ENCODE data around the gene RNF31. TPM values are rescaled to one million over a fixed set of nuclear protein-coding genes. Genes with fewer than 3 reads are reported as not detected.

The RNF31 gene
- total and polyA plus RNA-seq, 7 experiments from 2014 or later = 40.9 to 151 (median 81.4) TPM

DNA sequence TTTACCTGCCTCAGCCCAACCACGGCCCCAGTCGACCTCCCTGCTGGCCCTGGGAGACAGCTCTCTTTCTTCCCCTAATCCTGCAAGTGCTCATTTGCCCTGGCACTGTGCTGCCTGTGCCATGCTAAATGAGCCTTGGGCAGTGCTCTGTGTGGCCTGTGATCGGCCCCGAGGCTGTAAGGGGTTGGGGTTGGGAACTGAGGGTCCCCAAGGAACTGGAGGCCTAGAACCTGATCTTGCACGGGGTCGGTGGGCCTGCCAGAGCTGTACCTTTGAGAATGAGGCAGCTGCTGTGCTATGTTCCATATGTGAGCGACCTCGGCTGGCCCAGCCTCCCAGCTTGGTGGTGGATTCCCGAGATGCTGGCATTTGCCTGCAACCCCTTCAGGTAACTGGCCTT, 2.8 kb downstream of the RNF31 start:
- Mint-ChIP-seq H3K27me3 (no peaks in the 10 kb centered on the region), H3K4me3 (peak overlapping the region in 1 of 10 donors; percentile 50), H3K9me3 (no peaks in the 10 kb centered on the region), H3K27ac (peak overlapping the region in 3 of 9 donors; percentile 18 to 68 (median 52)), H3K36me3 (peaks cover 0 to 52% (median 17%) of the 10 kb centered on the region in 5 donors), H3K4me1 (peaks cover 29 to 53% (median 41%) of the 10 kb centered on the region in 7 donors)
- intact Hi-C loops (cut with micrococcal nuclease) = no loop called here
- Histone ChIP-seq H3K36me3 (ENCODE audit: control insufficient read depth in 2 of 3, insufficient read depth in 3 of 3, low read length in 3 of 3) (peaks cover 12 to 53% (median 21%) of the 10 kb centered on the region in 3 experiments), H3K27ac (ENCODE audit: low read depth, low read length) (no peak overlapping the region), H3K9me3 (ENCODE audit: control insufficient read depth in 2 of 3, low read length in 3 of 3) (no peaks in the 10 kb centered on the region), H3K4me3 (ENCODE audit: low read length) (no peak overlapping the region), H3K4me1 (ENCODE audit: control insufficient read depth in 2 of 2, insufficient read depth in 2 of 2, low read length in 2 of 2) (peaks cover 28 to 33% of the 10 kb centered on the region in 2 donors), H3K27me3 (ENCODE audit: control insufficient read depth in 2 of 2, insufficient read depth in 2 of 2, low read length in 2 of 2) (no peaks in the 10 kb centered on the region)
- DNase-seq (no peak), ATAC-seq (no peak)
- ChIA-PET CTCF (interaction anchor here (0.7 to 4.8 kb wide), 4 partner anchors 10 to 36 kb away, joined by 3 to 36 read pairs (median 8); partner anchors contain the start of genes DCAF11 and IRF9), POLR2A (interaction anchor here (1.0 to 11.1 kb wide), 7 partner anchors 10 to 93 kb away, joined by 3 to 139 read pairs (median 5); partner anchors contain the start of genes EMC9, IPO4, IRF9 and PSME1)

DNA sequence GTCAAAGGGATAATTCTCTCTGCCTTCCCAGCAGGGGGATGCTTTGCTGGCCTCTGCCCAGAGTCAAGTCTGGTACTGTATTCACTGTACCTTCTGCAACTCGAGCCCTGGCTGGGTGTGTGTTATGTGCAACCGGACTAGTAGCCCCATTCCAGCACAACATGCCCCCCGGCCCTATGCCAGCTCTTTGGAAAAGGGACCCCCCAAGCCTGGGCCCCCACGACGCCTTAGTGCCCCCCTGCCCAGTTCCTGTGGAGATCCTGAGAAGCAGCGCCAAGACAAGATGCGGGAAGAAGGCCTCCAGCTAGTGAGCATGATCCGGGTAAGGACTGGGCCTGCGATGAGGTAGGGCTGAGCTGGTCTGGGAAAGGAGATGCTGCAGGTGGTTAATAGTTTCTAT, 3.3 kb downstream of the RNF31 start:
- peaks cover 24 to 48% (median 36%) of the 10 kb centered on the region in 7 donors for H3K4me1 Mint-ChIP-seq
- DNase-seq (no peak), ATAC-seq (no peak)
- H3K4me3 ChIP-seq (ENCODE audit: low read length) = no peak overlapping the region
- peak overlapping the region in 5 of 10 donors; percentile 20 to 56 (median 50) for H3K4me3 Mint-ChIP-seq
- H3K9me3 ChIP-seq (ENCODE audit: control insufficient read depth in 2 of 3, low read length in 3 of 3) = no peaks in the 10 kb centered on the region
- H3K27ac ChIP-seq (ENCODE audit: low read depth, low read length) = no peak overlapping the region
- ChIA-PET CTCF (interaction anchor here (1.0 to 1.6 kb wide), 4 partner anchors 10 to 157 kb away, joined by 3 to 14 read pairs (median 5); no protein-coding TSS in a partner anchor), POLR2A (interaction anchor here (0.5 to 11.1 kb wide), 11 partner anchors 10 to 119 kb away, joined by 3 to 139 read pairs (median 5); partner anchors contain the start of genes EMC9, IPO4, IRF9 and PSME1)
- H3K4me1 ChIP-seq (ENCODE audit: control insufficient read depth in 2 of 2, insufficient read depth in 2 of 2, low read length in 2 of 2) = peaks cover 23 to 28% of the 10 kb centered on the region in 2 donors
- peaks cover 17 to 58% (median 26%) of the 10 kb centered on the region in 3 experiments for H3K36me3 ChIP-seq (ENCODE audit: control insufficient read depth in 2 of 3, insufficient read depth in 3 of 3, low read length in 3 of 3)
- H3K27me3 ChIP-seq (ENCODE audit: control insufficient read depth in 2 of 2, insufficient read depth in 2 of 2, low read length in 2 of 2) = no peaks in the 10 kb centered on the region
- H3K27me3 Mint-ChIP-seq = no peaks in the 10 kb centered on the region
- H3K27ac Mint-ChIP-seq = peak overlapping the region in 5 of 9 donors; percentile 18 to 68 (median 28)
- intact Hi-C loops (cut with micrococcal nuclease) = no loop called here
- peaks cover 0 to 50% (median 19%) of the 10 kb centered on the region in 5 donors for H3K36me3 Mint-ChIP-seq
- no peaks in the 10 kb centered on the region for H3K9me3 Mint-ChIP-seq

DNA sequence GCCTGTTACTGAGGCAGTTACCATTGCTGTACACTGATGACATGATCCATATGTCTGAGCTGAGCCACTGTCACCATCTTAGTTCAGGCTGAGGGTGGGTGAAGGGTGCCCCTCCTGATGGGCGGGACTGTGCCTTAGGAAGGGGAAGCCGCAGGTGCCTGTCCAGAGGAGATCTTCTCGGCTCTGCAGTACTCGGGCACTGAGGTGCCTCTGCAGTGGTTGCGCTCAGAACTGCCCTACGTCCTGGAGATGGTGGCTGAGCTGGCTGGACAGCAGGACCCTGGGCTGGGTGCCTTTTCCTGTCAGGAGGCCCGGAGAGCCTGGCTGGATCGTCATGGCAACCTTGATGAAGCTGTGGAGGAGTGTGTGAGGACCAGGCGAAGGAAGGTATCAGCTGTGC, 3.7 kb downstream of the RNF31 start:
- ChIA-PET CTCF (interaction anchor here (1.0 to 1.6 kb wide), 4 partner anchors 9 to 156 kb away, joined by 3 to 14 read pairs (median 5); no protein-coding TSS in a partner anchor), POLR2A (interaction anchor here (0.5 to 11.1 kb wide), 9 partner anchors 10 to 119 kb away, joined by 3 to 139 read pairs (median 5); partner anchors contain the start of genes EMC9, IPO4, IRF9 and PSME1)
- ATAC-seq = no peak
- Mint-ChIP-seq H3K4me3 (peak overlapping the region in 1 of 10 donors; percentile 56), H3K27ac (peak overlapping the region in 3 of 9 donors; percentile 22 to 52 (median 28)), H3K4me1 (peaks cover 19 to 43% (median 32%) of the 10 kb centered on the region in 7 donors), H3K27me3 (no peaks in the 10 kb centered on the region), H3K36me3 (peaks cover 0 to 50% (median 23%) of the 10 kb centered on the region in 5 donors), H3K9me3 (no peaks in the 10 kb centered on the region)
- Histone ChIP-seq H3K9me3 (ENCODE audit: control insufficient read depth in 2 of 3, low read length in 3 of 3) (no peaks in the 10 kb centered on the region), H3K27me3 (ENCODE audit: control insufficient read depth in 2 of 2, insufficient read depth in 2 of 2, low read length in 2 of 2) (no peaks in the 10 kb centered on the region), H3K4me1 (ENCODE audit: control insufficient read depth in 2 of 2, insufficient read depth in 2 of 2, low read length in 2 of 2) (peaks cover 19 to 24% of the 10 kb centered on the region in 2 donors), H3K36me3 (ENCODE audit: control insufficient read depth in 2 of 3, insufficient read depth in 3 of 3, low read length in 3 of 3) (peaks cover 21 to 62% (median 30%) of the 10 kb centered on the region in 3 experiments), H3K27ac (ENCODE audit: low read depth, low read length) (no peak overlapping the region), H3K4me3 (ENCODE audit: low read length) (no peak overlapping the region)
- intact Hi-C loops (cut with micrococcal nuclease) = no loop called here
- no peak for DNase-seq

DNA sequence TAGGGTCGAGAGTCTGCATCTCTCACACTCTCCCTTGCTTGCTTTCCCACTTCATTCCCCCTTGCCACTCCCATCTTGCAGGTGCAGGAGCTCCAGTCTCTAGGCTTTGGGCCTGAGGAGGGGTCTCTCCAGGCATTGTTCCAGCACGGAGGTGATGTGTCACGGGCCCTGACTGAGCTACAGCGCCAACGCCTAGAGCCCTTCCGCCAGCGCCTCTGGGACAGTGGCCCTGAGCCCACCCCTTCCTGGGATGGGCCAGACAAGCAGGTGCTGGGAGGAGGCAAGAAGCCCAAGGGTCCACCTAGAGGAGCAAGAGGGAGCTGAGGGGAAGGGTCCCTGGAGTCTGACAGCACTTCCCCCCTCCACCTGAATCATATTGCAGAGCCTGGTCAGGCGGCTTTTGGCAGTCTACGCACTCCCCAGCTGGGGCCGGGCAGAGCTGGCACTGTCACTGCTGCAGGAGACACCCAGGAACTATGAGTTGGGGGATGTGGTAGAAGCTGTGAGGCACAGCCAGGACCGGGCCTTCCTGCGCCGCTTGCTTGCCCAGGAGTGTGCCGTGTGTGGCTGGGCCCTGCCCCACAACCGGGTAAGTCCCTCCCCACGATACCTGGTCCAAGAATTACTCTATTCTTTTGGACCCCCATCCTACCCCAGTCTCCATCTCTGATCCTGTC, 4.2 kb downstream of the RNF31 start:
- no peak overlapping the region for H3K4me3 Mint-ChIP-seq
- CTCF ChIA-PET = interaction anchor here (1.1 to 1.6 kb wide), 3 partner anchors 9 to 156 kb away, joined by 4 to 14 read pairs (median 6); no protein-coding TSS in a partner anchor
- H3K36me3 ChIP-seq (ENCODE audit: control insufficient read depth in 2 of 3, insufficient read depth in 3 of 3, low read length in 3 of 3) = peaks cover 21 to 67% (median 30%) of the 10 kb centered on the region in 3 experiments
- H3K36me3 Mint-ChIP-seq = peaks cover 0 to 48% (median 24%) of the 10 kb centered on the region in 5 donors
- no peaks in the 10 kb centered on the region for H3K27me3 Mint-ChIP-seq
- peaks cover 18 to 21% of the 10 kb centered on the region in 2 donors for H3K4me1 ChIP-seq (ENCODE audit: control insufficient read depth in 2 of 2, insufficient read depth in 2 of 2, low read length in 2 of 2)
- intact Hi-C loops (cut with micrococcal nuclease) = no loop called here
- no peaks in the 10 kb centered on the region for H3K9me3 ChIP-seq (ENCODE audit: control insufficient read depth in 2 of 3, low read length in 3 of 3)
- DNase-seq = no peak
- H3K27me3 ChIP-seq (ENCODE audit: control insufficient read depth in 2 of 2, insufficient read depth in 2 of 2, low read length in 2 of 2) = no peaks in the 10 kb centered on the region
- H3K27ac Mint-ChIP-seq = peak overlapping the region in 1 of 9 donors; percentile 22
- ATAC-seq = no peak
- H3K27ac ChIP-seq (ENCODE audit: low read depth, low read length) = no peak overlapping the region
- POLR2A ChIA-PET = interaction anchor here (0.6 to 11.1 kb wide), 9 partner anchors 9 to 53 kb away, joined by 3 to 139 read pairs (median 3); partner anchors contain the start of genes EMC9, IPO4, IRF9 and PSME1
- H3K4me3 ChIP-seq (ENCODE audit: low read length) = no peak overlapping the region
- H3K4me1 Mint-ChIP-seq = peaks cover 19 to 38% (median 29%) of the 10 kb centered on the region in 7 donors
- no peaks in the 10 kb centered on the region for H3K9me3 Mint-ChIP-seq

DNA sequence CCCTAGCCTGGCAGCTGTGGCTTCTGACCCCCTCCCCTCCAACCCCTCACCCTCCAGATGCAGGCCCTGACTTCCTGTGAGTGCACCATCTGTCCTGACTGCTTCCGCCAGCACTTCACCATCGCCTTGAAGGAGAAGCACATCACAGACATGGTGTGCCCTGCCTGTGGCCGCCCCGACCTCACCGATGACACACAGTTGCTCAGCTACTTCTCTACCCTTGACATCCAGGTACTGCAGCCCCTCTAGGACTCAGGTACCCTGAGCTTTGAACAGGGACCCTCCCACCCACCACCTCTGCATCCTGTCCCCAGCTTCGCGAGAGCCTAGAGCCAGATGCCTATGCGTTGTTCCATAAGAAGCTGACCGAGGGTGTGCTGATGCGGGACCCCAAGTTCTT, 7.8 kb downstream of the RNF31 start:
- Histone ChIP-seq H3K27ac (ENCODE audit: low read depth, low read length) (peak overlapping the region; percentile 47), H3K9me3 (ENCODE audit: control insufficient read depth in 2 of 3, low read length in 3 of 3) (no peaks in the 10 kb centered on the region), H3K27me3 (ENCODE audit: control insufficient read depth in 2 of 2, insufficient read depth in 2 of 2, low read length in 2 of 2) (no peaks in the 10 kb centered on the region), H3K36me3 (ENCODE audit: control insufficient read depth in 2 of 3, insufficient read depth in 3 of 3, low read length in 3 of 3) (peaks cover 27 to 77% (median 41%) of the 10 kb centered on the region in 3 experiments), H3K4me1 (ENCODE audit: control insufficient read depth in 2 of 2, insufficient read depth in 2 of 2, low read length in 2 of 2) (peaks cover under 1 to 1% of the 10 kb centered on the region in 2 donors), H3K4me3 (ENCODE audit: low read length) (no peak overlapping the region)
- no peak overlapping the region for H3K4me3 Mint-ChIP-seq
- no peaks in the 10 kb centered on the region for H3K9me3 Mint-ChIP-seq
- ChIA-PET POLR2A (interaction anchor here (0.5 to 1.7 kb wide), 8 partner anchors 8 to 88 kb away, joined by 3 to 8 read pairs (median 4); partner anchors contain the start of genes DCAF11, MDP1, NRL and PSME1), CTCF (interaction anchor here (1.2 kb wide), 1 partner anchor 9 kb away, joined by 5 read pairs; no protein-coding TSS in a partner anchor)
- peak overlapping the region in 5 of 9 donors; percentile 38 to 81 (median 61) for H3K27ac Mint-ChIP-seq
- intact Hi-C loops (cut with micrococcal nuclease) = no loop called here
- DNase-seq (no peak), ATAC-seq (no peak)
- peaks cover 6 to 50% (median 25%) of the 10 kb centered on the region in 5 donors for H3K36me3 Mint-ChIP-seq
- no peaks in the 10 kb centered on the region for H3K27me3 Mint-ChIP-seq
- H3K4me1 Mint-ChIP-seq = peaks cover 0 to 25% (median 11%) of the 10 kb centered on the region in 7 donors

DNA sequence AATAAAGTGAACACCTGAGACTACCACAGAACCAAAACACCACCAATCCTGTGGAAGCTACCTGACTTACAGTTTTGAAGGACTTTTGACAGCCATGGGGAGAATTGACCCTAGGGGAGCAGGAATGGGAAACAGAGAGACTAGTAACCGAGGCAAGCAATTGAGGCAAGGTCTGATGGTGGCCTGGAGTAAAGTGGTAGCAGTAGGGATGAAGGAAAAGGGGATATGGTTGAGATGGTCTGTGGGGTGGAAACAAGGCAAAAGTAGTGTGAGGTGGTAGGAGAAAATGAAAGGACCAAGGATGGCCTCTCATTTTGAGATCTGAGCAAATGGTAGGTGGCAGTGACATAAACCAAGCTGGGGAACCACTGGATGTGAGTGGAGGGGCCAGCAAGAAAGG, 9.5 kb downstream of the RNF31 start:
- no peak for ATAC-seq
- no peak overlapping the region for H3K27ac ChIP-seq (ENCODE audit: low read depth, low read length)
- H3K9me3 ChIP-seq (ENCODE audit: control insufficient read depth in 2 of 3, low read length in 3 of 3) = no peaks in the 10 kb centered on the region
- intact Hi-C loops (cut with micrococcal nuclease) = no loop called here
- peak overlapping the region; percentile 46 to 100 (median 75) for H3K27ac Mint-ChIP-seq
- no peak overlapping the region for H3K4me3 Mint-ChIP-seq
- peaks cover 11 to 33% (median 21%) of the 10 kb centered on the region in 7 donors for H3K4me1 Mint-ChIP-seq
- H3K36me3 Mint-ChIP-seq = peaks cover 6 to 55% (median 27%) of the 10 kb centered on the region in 5 donors
- CTCF ChIA-PET = interaction anchor here (0.6 kb wide), 1 partner anchor 47 kb away, joined by 4 read pairs; no protein-coding TSS in a partner anchor
- peaks cover 0 to 4% (median 0%) of the 10 kb centered on the region in 11 donors for H3K9me3 Mint-ChIP-seq
- H3K27me3 Mint-ChIP-seq = peaks cover 0 to 4% (median 0%) of the 10 kb centered on the region in 5 donors
- no peak overlapping the region for H3K4me3 ChIP-seq (ENCODE audit: low read length)
- H3K27me3 ChIP-seq (ENCODE audit: control insufficient read depth in 2 of 2, insufficient read depth in 2 of 2, low read length in 2 of 2) = no peaks in the 10 kb centered on the region
- H3K36me3 ChIP-seq (ENCODE audit: control insufficient read depth in 2 of 3, insufficient read depth in 3 of 3, low read length in 3 of 3) = peaks cover 23 to 69% (median 26%) of the 10 kb centered on the region in 3 experiments
- no peak for DNase-seq
- peaks cover 9% of the 10 kb centered on the region in 2 donors for H3K4me1 ChIP-seq (ENCODE audit: control insufficient read depth in 2 of 2, insufficient read depth in 2 of 2, low read length in 2 of 2)
- POLR2A ChIA-PET = interaction anchor here (1.0 to 1.7 kb wide), 3 partner anchors 10 to 59 kb away, joined by 3 to 7 read pairs (median 3); partner anchors contain the start of genes IPO4 and MDP1
